ENCODE results near the gene XRCC4. TPM values are rescaled to one million over a fixed set of nuclear protein-coding genes. Genes with fewer than 3 reads are reported as not detected.
A peak's percentile ranks its signal among the peaks of the same experiment; 100 is the strongest.

The XRCC4 gene
- polyA plus RNA-seq, 1 donor from 2014 or later: 22.9 TPM

DNA sequence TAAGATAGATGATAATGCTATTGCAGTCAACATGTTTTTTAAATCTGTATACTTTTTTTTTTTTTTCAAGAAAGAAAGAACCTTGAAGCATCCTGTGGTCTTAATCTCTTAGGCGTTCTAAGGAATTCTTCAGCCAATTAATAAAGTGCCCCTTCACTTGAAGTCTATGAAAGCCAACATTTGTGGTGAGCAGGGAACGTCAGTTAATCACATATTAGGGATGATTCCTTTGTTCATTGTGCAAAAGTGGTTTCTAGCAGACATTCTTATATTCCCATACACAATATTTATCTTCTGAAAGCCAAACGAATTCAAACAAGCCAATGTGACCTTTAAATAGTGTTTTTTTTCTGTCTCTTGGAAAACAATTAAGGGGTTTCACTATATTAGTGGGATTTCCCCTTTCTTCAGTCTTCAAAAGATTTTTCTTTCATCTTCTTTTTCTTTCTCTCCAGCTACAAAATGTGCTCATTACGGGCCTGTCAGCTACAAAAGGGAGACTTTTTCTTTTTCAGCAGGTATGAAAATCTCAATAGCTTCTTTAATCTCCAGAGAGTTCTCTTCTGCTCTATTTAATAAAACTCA is 40.3 kb upstream of the XRCC4 start:
- Histone ChIP-seq H3K9ac (ENCODE audit: low read length) (peak overlapping the region; percentile 61), H3K27ac (ENCODE audit: low read length) (peak overlapping the region; percentile 95), H3K79me2 (replicated peaks; ENCODE audit: insufficient read depth, low read length) (peaks cover 2% of the 10 kb centered on the region), H2AFZ (ENCODE audit: low read depth, low read length) (no peak overlapping the region), H3K4me3 (ENCODE audit: low read length) (no peak overlapping the region), H3K36me3 (ENCODE audit: insufficient read depth, low read length) (no peaks in the 10 kb centered on the region), H3K9me2 (ENCODE audit: insufficient read depth, low read length) (no peaks in the 10 kb centered on the region), H3K4me2 (ENCODE audit: low read length) (peak overlapping the region; percentile 22), H3K9me3 (ENCODE audit: low read length) (no peaks in the 10 kb centered on the region), H3F3A (ENCODE audit: insufficient read depth, low read length, poor library complexity, severe bottlenecking) (peaks cover 19% of the 10 kb centered on the region), H4K20me1 (ENCODE audit: insufficient read depth) (no peaks in the 10 kb centered on the region), H3K27me3 (ENCODE audit: insufficient read depth, low read depth, low read length) (no peaks in the 10 kb centered on the region)
- TF ChIP-seq TAF1 (IDR thresholded peaks at IDR 0.05; ENCODE audit: low read depth) (no peak), POLR2AphosphoS5 (IDR thresholded peaks at IDR 0.05) (no peak), EZH2 (IDR thresholded peaks at IDR 0.05; ENCODE audit: borderline replicate concordance, insufficient read depth, low read length, poor library complexity, severe bottlenecking) (no peak), MXI1 (conservative IDR thresholded peaks at IDR 0.05; ENCODE audit: poor library complexity, severe bottlenecking) (no peak), RAD21 (conservative IDR thresholded peaks at IDR 0.05) (no peak), SMC3 (conservative IDR thresholded peaks at IDR 0.05; ENCODE audit: poor library complexity) (no peak), EP300 (conservative IDR thresholded peaks at IDR 0.05; ENCODE audit: poor library complexity, severe bottlenecking) (no peak)
- TF ChIP-seq, protein P1, sequence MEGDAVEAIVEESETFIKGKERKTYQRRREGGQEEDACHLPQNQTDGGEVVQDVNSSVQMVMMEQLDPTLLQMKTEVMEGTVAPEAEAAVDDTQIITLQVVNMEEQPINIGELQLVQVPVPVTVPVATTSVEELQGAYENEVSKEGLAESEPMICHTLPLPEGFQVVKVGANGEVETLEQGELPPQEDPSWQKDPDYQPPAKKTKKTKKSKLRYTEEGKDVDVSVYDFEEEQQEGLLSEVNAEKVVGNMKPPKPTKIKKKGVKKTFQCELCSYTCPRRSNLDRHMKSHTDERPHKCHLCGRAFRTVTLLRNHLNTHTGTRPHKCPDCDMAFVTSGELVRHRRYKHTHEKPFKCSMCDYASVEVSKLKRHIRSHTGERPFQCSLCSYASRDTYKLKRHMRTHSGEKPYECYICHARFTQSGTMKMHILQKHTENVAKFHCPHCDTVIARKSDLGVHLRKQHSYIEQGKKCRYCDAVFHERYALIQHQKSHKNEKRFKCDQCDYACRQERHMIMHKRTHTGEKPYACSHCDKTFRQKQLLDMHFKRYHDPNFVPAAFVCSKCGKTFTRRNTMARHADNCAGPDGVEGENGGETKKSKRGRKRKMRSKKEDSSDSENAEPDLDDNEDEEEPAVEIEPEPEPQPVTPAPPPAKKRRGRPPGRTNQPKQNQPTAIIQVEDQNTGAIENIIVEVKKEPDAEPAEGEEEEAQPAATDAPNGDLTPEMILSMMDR (IDR thresholded peaks at IDR 0.05; ENCODE audit: poor library complexity, severe bottlenecking): no peak
- TF ChIP-seq, protein P2, sequence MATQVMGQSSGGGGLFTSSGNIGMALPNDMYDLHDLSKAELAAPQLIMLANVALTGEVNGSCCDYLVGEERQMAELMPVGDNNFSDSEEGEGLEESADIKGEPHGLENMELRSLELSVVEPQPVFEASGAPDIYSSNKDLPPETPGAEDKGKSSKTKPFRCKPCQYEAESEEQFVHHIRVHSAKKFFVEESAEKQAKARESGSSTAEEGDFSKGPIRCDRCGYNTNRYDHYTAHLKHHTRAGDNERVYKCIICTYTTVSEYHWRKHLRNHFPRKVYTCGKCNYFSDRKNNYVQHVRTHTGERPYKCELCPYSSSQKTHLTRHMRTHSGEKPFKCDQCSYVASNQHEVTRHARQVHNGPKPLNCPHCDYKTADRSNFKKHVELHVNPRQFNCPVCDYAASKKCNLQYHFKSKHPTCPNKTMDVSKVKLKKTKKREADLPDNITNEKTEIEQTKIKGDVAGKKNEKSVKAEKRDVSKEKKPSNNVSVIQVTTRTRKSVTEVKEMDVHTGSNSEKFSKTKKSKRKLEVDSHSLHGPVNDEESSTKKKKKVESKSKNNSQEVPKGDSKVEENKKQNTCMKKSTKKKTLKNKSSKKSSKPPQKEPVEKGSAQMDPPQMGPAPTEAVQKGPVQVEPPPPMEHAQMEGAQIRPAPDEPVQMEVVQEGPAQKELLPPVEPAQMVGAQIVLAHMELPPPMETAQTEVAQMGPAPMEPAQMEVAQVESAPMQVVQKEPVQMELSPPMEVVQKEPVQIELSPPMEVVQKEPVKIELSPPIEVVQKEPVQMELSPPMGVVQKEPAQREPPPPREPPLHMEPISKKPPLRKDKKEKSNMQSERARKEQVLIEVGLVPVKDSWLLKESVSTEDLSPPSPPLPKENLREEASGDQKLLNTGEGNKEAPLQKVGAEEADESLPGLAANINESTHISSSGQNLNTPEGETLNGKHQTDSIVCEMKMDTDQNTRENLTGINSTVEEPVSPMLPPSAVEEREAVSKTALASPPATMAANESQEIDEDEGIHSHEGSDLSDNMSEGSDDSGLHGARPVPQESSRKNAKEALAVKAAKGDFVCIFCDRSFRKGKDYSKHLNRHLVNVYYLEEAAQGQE (IDR thresholded peaks at IDR 0.05; ENCODE audit: borderline replicate concordance): no peak

DNA sequence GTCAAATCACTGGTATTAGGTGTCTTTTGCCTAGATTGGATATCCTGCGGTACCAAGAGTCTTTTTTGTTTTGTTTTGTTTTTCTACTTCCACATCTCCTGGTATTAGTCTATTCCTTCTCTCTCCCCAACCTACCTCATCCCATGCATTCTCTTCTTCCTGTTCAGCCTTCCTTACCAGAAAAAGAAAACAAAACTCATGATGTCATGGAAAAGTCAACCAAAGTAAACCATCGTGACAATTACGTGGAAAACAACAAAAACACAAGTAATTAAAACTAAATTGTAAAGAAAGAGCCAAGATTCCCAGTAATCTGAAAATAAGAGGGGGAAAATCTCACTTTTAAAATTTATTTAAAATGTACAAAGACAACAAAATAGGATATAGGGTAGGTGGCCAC is 38.4 kb upstream of the XRCC4 start:
- Histone ChIP-seq H3K79me2 (replicated peaks; ENCODE audit: insufficient read depth, low read length) (no peaks in the 10 kb centered on the region), H3K9ac (ENCODE audit: low read length) (no peak overlapping the region), H3K9me3 (ENCODE audit: low read length) (no peaks in the 10 kb centered on the region), H4K20me1 (ENCODE audit: insufficient read depth) (no peaks in the 10 kb centered on the region), H2AFZ (ENCODE audit: low read depth, low read length) (no peak overlapping the region), H3K4me3 (ENCODE audit: low read length) (no peak overlapping the region), H3F3A (ENCODE audit: insufficient read depth, low read length, poor library complexity, severe bottlenecking) (peaks cover 11% of the 10 kb centered on the region), H3K4me2 (ENCODE audit: low read length) (no peak overlapping the region), H3K27me3 (ENCODE audit: insufficient read depth, low read depth, low read length) (no peaks in the 10 kb centered on the region), H3K36me3 (ENCODE audit: insufficient read depth, low read length) (no peaks in the 10 kb centered on the region), H3K9me2 (ENCODE audit: insufficient read depth, low read length) (no peaks in the 10 kb centered on the region), H3K27ac (ENCODE audit: low read length) (no peak overlapping the region)
- TF ChIP-seq TAF1 (IDR thresholded peaks at IDR 0.05; ENCODE audit: low read depth) (no peak), EP300 (conservative IDR thresholded peaks at IDR 0.05; ENCODE audit: poor library complexity, severe bottlenecking) (no peak), POLR2AphosphoS5 (IDR thresholded peaks at IDR 0.05) (no peak), EZH2 (IDR thresholded peaks at IDR 0.05; ENCODE audit: borderline replicate concordance, insufficient read depth, low read length, poor library complexity, severe bottlenecking) (no peak), SMC3 (conservative IDR thresholded peaks at IDR 0.05; ENCODE audit: poor library complexity) (no peak), RAD21 (conservative IDR thresholded peaks at IDR 0.05) (no peak), MXI1 (conservative IDR thresholded peaks at IDR 0.05; ENCODE audit: poor library complexity, severe bottlenecking) (no peak)
- TF ChIP-seq, protein P2 (IDR thresholded peaks at IDR 0.05; ENCODE audit: borderline replicate concordance): no peak
- TF ChIP-seq, protein P1 (IDR thresholded peaks at IDR 0.05; ENCODE audit: poor library complexity, severe bottlenecking): no peak
